PFSK-1 (cell line): ENCODE measurements around the gene EYA2.

ENCODE experiments used
- FOXP2 ChIP-seq: optimal IDR thresholded peaks from 2 replicates; pipeline ENCODE3; 2011; ENCODE audit warnings: borderline replicate concordance, control low read depth, inconsistent platforms; ENCODE audit not compliant: insufficient read depth; ENCODE audit errors: extremely low read length, extremely low read depth
- POLR2AphosphoS5 ChIP-seq: IDR thresholded peaks from 2 replicates; pipeline ENCODE4 v1.6.1; 2012; ENCODE audit warnings: low read depth, mild to moderate bottlenecking, control low read depth, low read length, moderate library complexity
- SIN3A ChIP-seq: IDR thresholded peaks from 2 replicates; pipeline ENCODE4 v1.6.1; 2012; ENCODE audit warnings: mild to moderate bottlenecking, low read length, moderate library complexity, borderline replicate concordance; ENCODE audit not compliant: insufficient read depth
- TAF1 ChIP-seq: IDR thresholded peaks from 2 replicates; pipeline ENCODE4 v1.6.1; 2012; ENCODE audit warnings: low read length, control low read depth, borderline replicate concordance; ENCODE audit not compliant: insufficient read depth
- TF ChIP-seq, protein P1 (sequence below), 2 experiments: IDR thresholded peaks; 2 replicates each; pipeline versions ENCODE4 v1.6.1 to v1.8.0; 2011 to 2012; ENCODE audit warnings: low read depth in 2 of 2, low read length in 2 of 2, control low read depth in 1 of 2, inconsistent platforms in 1 of 2, mild to moderate bottlenecking in 1 of 2, moderate library complexity in 1 of 2; ENCODE audit not compliant: insufficient read depth in 1 of 2

DNA sequence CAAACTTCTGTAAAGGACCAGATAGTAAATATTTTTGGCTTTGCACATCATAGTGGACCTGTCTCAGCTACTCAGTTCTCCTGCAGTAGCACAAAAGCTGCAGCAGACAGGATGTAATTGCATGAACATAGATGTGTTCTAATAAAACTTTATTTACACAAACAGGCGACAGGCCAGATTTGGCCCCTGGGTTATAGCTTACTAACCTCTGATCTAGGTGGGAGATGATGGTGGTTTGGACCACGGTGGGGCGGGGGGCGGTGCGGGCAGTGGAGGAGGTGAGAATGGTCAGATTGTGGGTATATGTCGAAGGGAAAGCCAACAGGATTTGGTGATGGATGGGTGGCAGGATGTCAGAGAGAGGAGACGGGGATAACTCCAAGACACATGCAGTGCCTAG lies 265.6 kb downstream of the EYA2 start:
- TF ChIP-seq, protein P1, sequence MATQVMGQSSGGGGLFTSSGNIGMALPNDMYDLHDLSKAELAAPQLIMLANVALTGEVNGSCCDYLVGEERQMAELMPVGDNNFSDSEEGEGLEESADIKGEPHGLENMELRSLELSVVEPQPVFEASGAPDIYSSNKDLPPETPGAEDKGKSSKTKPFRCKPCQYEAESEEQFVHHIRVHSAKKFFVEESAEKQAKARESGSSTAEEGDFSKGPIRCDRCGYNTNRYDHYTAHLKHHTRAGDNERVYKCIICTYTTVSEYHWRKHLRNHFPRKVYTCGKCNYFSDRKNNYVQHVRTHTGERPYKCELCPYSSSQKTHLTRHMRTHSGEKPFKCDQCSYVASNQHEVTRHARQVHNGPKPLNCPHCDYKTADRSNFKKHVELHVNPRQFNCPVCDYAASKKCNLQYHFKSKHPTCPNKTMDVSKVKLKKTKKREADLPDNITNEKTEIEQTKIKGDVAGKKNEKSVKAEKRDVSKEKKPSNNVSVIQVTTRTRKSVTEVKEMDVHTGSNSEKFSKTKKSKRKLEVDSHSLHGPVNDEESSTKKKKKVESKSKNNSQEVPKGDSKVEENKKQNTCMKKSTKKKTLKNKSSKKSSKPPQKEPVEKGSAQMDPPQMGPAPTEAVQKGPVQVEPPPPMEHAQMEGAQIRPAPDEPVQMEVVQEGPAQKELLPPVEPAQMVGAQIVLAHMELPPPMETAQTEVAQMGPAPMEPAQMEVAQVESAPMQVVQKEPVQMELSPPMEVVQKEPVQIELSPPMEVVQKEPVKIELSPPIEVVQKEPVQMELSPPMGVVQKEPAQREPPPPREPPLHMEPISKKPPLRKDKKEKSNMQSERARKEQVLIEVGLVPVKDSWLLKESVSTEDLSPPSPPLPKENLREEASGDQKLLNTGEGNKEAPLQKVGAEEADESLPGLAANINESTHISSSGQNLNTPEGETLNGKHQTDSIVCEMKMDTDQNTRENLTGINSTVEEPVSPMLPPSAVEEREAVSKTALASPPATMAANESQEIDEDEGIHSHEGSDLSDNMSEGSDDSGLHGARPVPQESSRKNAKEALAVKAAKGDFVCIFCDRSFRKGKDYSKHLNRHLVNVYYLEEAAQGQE (IDR thresholded peaks at IDR 0.05; ENCODE audit: insufficient read depth in 1 of 2, low read depth in 2 of 2, low read length in 2 of 2): no peak
- no peak for TF ChIP-seq TAF1
- TF ChIP-seq SIN3A: no peak
- no peak for TF ChIP-seq FOXP2
- TF ChIP-seq POLR2AphosphoS5: no peak
